ENCODE results near the gene APBB2.

APBB2 gene

DNA sequence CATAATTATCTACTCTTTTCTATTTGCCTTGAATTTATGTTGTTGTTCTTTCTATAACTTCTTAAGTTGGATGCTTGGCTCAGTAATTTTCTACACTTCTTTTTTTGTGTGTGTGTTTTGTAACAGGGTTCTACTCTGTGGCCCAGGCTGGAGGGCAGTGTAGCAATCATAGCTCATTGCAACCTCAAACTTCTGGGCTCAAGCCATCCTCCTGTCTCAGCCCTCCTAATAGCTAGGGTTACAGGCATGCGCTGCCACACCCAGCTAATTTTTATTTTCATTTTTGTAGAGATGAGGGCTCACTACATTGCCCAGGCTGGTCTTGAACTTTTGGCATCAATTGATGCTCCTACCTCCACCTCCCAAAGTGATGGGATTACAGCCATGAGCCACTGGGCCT lies 21.7 kb upstream of the APBB2 start:
- no peaks in the 10 kb centered on the region for H3K9me3 ChIP-seq (ENCODE audit: control insufficient read depth, insufficient read depth, low read length)
- H3K4me3 ChIP-seq (ENCODE audit: low read depth, low read length), result no peak overlapping the region
- no peaks in the 10 kb centered on the region for H3K36me3 ChIP-seq (ENCODE audit: control insufficient read depth, insufficient read depth, low read length)
- H3K27me3 ChIP-seq (ENCODE audit: control insufficient read depth, insufficient read depth, low read length), result no peaks in the 10 kb centered on the region
- no peaks in the 10 kb centered on the region for H3K4me1 ChIP-seq (ENCODE audit: control insufficient read depth, insufficient read depth, low read length)
- no peak overlapping the region for H3K9ac ChIP-seq (ENCODE audit: low read depth, low read length)

GRCh38 chr4:41232856-41233255 lies 18.5 kb upstream of the APBB2 start:
- Histone ChIP-seq H3K4me3 (ENCODE audit: low read depth, low read length) (no peak overlapping the region), H3K27me3 (ENCODE audit: control insufficient read depth, insufficient read depth, low read length) (no peaks in the 10 kb centered on the region), H3K4me1 (ENCODE audit: control insufficient read depth, insufficient read depth, low read length) (no peaks in the 10 kb centered on the region), H3K9me3 (ENCODE audit: control insufficient read depth, insufficient read depth, low read length) (no peaks in the 10 kb centered on the region), H3K9ac (ENCODE audit: low read depth, low read length) (no peak overlapping the region), H3K36me3 (ENCODE audit: control insufficient read depth, insufficient read depth, low read length) (no peaks in the 10 kb centered on the region)

DNA sequence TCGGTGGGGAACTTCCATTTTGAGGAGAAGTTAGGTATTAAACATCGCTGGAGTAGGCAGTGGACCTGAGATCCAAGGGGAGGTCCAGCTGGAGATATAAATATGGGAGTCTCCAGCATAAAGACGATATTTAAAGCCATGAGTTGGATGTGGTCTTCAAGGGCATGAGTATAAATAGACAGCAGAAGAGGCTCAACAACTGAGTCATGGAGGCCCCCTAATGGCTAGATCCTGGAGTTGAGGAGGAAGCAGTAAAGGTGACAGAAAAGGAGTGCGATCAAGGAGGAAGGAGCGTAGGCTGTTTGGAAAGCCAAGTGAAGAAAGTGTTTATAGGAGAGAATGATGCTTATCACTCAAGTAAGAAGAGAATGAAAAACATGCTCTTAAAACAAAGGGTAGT lies 18.1 kb upstream of the APBB2 start:
- Histone ChIP-seq H3K9me3 (ENCODE audit: control insufficient read depth, insufficient read depth, low read length) (no peaks in the 10 kb centered on the region), H3K4me3 (ENCODE audit: low read depth, low read length) (no peak overlapping the region), H3K27me3 (ENCODE audit: control insufficient read depth, insufficient read depth, low read length) (no peaks in the 10 kb centered on the region), H3K36me3 (ENCODE audit: control insufficient read depth, insufficient read depth, low read length) (no peaks in the 10 kb centered on the region), H3K9ac (ENCODE audit: low read depth, low read length) (no peak overlapping the region), H3K4me1 (ENCODE audit: control insufficient read depth, insufficient read depth, low read length) (no peaks in the 10 kb centered on the region)

- H3K9ac ChIP-seq (ENCODE audit: low read depth, low read length), result no peak overlapping the region
- no peaks in the 10 kb centered on the region for H3K4me1 ChIP-seq (ENCODE audit: control insufficient read depth, insufficient read depth, low read length)
- H3K27me3 ChIP-seq (ENCODE audit: control insufficient read depth, insufficient read depth, low read length), result no peaks in the 10 kb centered on the region
- H3K4me3 ChIP-seq (ENCODE audit: low read depth, low read length), result no peak overlapping the region
- no peaks in the 10 kb centered on the region for H3K36me3 ChIP-seq (ENCODE audit: control insufficient read depth, insufficient read depth, low read length)
- no peaks in the 10 kb centered on the region for H3K9me3 ChIP-seq (ENCODE audit: control insufficient read depth, insufficient read depth, low read length)
These were observed 13.6 kb upstream of the APBB2 start for GRCh38 chr4:41227902-41228301.

GRCh38 chr4:41221850-41222645 lies 7.7 kb upstream of the APBB2 start:
- H3K9me3 ChIP-seq (ENCODE audit: control insufficient read depth, insufficient read depth, low read length), result no peaks in the 10 kb centered on the region
- no peaks in the 10 kb centered on the region for H3K27me3 ChIP-seq (ENCODE audit: control insufficient read depth, insufficient read depth, low read length)

GRCh38 chr4:41219421-41219950 lies 5.1 kb upstream of the APBB2 start:
- Histone ChIP-seq H3K9me3 (ENCODE audit: control insufficient read depth, insufficient read depth, low read length) (no peaks in the 10 kb centered on the region), H3K27me3 (ENCODE audit: control insufficient read depth, insufficient read depth, low read length) (no peaks in the 10 kb centered on the region), H3K36me3 (ENCODE audit: control insufficient read depth, insufficient read depth, low read length) (no peaks in the 10 kb centered on the region), H3K4me3 (ENCODE audit: low read depth, low read length) (no peak overlapping the region), H3K9ac (ENCODE audit: low read depth, low read length) (no peak overlapping the region), H3K4me1 (ENCODE audit: control insufficient read depth, insufficient read depth, low read length) (peaks cover 10% of the 10 kb centered on the region)

More at GRCh38 chr4:41221850-41222645, 7.7 kb upstream of the APBB2 start:
- Histone ChIP-seq H3K9ac (ENCODE audit: low read depth, low read length) (no peak overlapping the region), H3K36me3 (ENCODE audit: control insufficient read depth, insufficient read depth, low read length) (no peaks in the 10 kb centered on the region), H3K4me1 (ENCODE audit: control insufficient read depth, insufficient read depth, low read length) (peaks cover 2% of the 10 kb centered on the region), H3K4me3 (ENCODE audit: low read depth, low read length) (no peak overlapping the region)

- Histone ChIP-seq H3K4me1 (ENCODE audit: control insufficient read depth, insufficient read depth, low read length) (peaks cover 10% of the 10 kb centered on the region), H3K36me3 (ENCODE audit: control insufficient read depth, insufficient read depth, low read length) (no peaks in the 10 kb centered on the region), H3K9me3 (ENCODE audit: control insufficient read depth, insufficient read depth, low read length) (no peaks in the 10 kb centered on the region), H3K9ac (ENCODE audit: low read depth, low read length) (no peak overlapping the region), H3K4me3 (ENCODE audit: low read depth, low read length) (no peak overlapping the region), H3K27me3 (ENCODE audit: control insufficient read depth, insufficient read depth, low read length) (no peaks in the 10 kb centered on the region)
These were observed 4.4 kb upstream of the APBB2 start for GRCh38 chr4:41218703-41219102.

DNA sequence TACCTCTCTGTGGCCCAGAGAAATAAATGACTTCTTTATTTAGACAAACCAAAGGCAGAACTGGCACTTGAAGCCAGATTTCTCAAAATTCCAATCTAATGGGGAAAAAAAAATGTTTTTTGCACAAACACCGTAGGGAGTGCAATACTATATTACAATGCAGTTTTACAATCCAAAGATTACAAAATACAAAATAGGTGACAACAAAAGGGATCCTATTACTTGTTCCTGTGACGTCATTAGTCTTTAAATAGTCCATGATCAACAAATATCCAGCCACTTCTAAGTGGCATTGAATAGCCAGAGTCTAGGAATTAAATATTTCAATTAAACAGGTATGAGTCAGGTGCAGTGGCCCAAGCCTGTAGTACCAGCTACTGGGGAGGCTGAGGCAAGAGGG lies 3.0 kb upstream of the APBB2 start:
- H3K36me3 ChIP-seq (ENCODE audit: control insufficient read depth, insufficient read depth, low read length), result no peaks in the 10 kb centered on the region
- H3K27me3 ChIP-seq (ENCODE audit: control insufficient read depth, insufficient read depth, low read length), result peaks cover 7% of the 10 kb centered on the region
- H3K9me3 ChIP-seq (ENCODE audit: control insufficient read depth, insufficient read depth, low read length), result no peaks in the 10 kb centered on the region
- peak overlapping the region; percentile 56 for H3K4me3 ChIP-seq (ENCODE audit: low read depth, low read length)
- H3K9ac ChIP-seq (ENCODE audit: low read depth, low read length), result no peak overlapping the region
- H3K4me1 ChIP-seq (ENCODE audit: control insufficient read depth, insufficient read depth, low read length), result peaks cover 12% of the 10 kb centered on the region

DNA sequence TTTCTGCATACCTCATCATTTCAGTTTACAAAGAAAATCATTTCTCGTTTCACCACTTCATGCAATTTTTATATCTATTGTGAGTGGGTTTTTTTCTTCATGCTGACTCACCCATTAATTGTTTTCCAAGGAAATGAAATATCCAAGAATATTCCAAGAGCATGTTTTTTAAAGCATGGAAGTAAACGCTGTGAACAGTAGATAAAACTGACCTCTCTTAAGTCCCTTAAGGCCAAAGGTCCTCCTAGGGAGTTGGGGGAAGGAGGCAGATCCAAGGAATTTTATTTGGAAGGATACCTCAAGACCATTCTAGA lies 2.6 kb upstream of the APBB2 start:
- H3K9ac ChIP-seq (ENCODE audit: low read depth, low read length), result peak overlapping the region; percentile 70
- H3K4me3 ChIP-seq (ENCODE audit: low read depth, low read length), result peak overlapping the region; percentile 56
- peaks cover 12% of the 10 kb centered on the region for H3K4me1 ChIP-seq (ENCODE audit: control insufficient read depth, insufficient read depth, low read length)
- no peaks in the 10 kb centered on the region for H3K9me3 ChIP-seq (ENCODE audit: control insufficient read depth, insufficient read depth, low read length)
- peaks cover 7% of the 10 kb centered on the region for H3K27me3 ChIP-seq (ENCODE audit: control insufficient read depth, insufficient read depth, low read length)
- H3K36me3 ChIP-seq (ENCODE audit: control insufficient read depth, insufficient read depth, low read length), result no peaks in the 10 kb centered on the region

- peak overlapping the region; percentile 92 for H3K9ac ChIP-seq (ENCODE audit: low read depth, low read length)
- H3K4me1 ChIP-seq (ENCODE audit: control insufficient read depth, insufficient read depth, low read length), result peaks cover 12% of the 10 kb centered on the region
- H3K36me3 ChIP-seq (ENCODE audit: control insufficient read depth, insufficient read depth, low read length), result no peaks in the 10 kb centered on the region
- peaks cover 7% of the 10 kb centered on the region for H3K27me3 ChIP-seq (ENCODE audit: control insufficient read depth, insufficient read depth, low read length)
- H3K9me3 ChIP-seq (ENCODE audit: control insufficient read depth, insufficient read depth, low read length), result no peaks in the 10 kb centered on the region
- peak overlapping the region; percentile 83 for H3K4me3 ChIP-seq (ENCODE audit: low read depth, low read length)
These were observed 2.1 kb upstream of the APBB2 start for GRCh38 chr4:41216294-41217019.

DNA sequence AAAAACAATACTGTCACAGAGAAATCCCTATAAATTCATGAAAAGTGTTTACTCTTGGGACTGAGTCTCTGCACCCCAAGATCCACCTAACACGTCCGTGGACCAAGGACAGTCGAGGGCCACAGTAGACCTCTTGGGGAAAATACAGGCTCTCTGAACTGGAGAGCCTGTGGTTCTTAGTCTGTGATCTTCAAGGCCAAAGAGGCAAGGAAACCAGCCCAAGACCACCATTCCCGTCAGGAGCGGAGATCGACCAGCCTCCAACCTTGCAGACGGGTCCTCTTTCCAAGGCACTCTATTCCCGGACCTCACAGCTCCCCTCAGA lies 1.6 kb upstream of the APBB2 start:
- peaks cover 7% of the 10 kb centered on the region for H3K27me3 ChIP-seq (ENCODE audit: control insufficient read depth, insufficient read depth, low read length)
- H3K4me1 ChIP-seq (ENCODE audit: control insufficient read depth, insufficient read depth, low read length), result peaks cover 12% of the 10 kb centered on the region
- H3K36me3 ChIP-seq (ENCODE audit: control insufficient read depth, insufficient read depth, low read length), result no peaks in the 10 kb centered on the region
- peak overlapping the region; percentile 92 for H3K9ac ChIP-seq (ENCODE audit: low read depth, low read length)
- no peaks in the 10 kb centered on the region for H3K9me3 ChIP-seq (ENCODE audit: control insufficient read depth, insufficient read depth, low read length)
- H3K4me3 ChIP-seq (ENCODE audit: low read depth, low read length), result peak overlapping the region; percentile 83

- Histone ChIP-seq H3K9me3 (ENCODE audit: control insufficient read depth, insufficient read depth, low read length) (no peaks in the 10 kb centered on the region), H3K4me3 (ENCODE audit: low read depth, low read length) (peak overlapping the region; percentile 45), H3K9ac (ENCODE audit: low read depth, low read length) (no peak overlapping the region), H3K4me1 (ENCODE audit: control insufficient read depth, insufficient read depth, low read length) (peaks cover 12% of the 10 kb centered on the region), H3K27me3 (ENCODE audit: control insufficient read depth, insufficient read depth, low read length) (peaks cover 7% of the 10 kb centered on the region), H3K36me3 (ENCODE audit: control insufficient read depth, insufficient read depth, low read length) (no peaks in the 10 kb centered on the region)
These were observed 813 bp upstream of the APBB2 start for GRCh38 chr4:41215155-41215554.
